ENCODE results near the gene ZFP92. TPM values are rescaled to one million over a fixed set of nuclear protein-coding genes. Genes with fewer than 3 reads are reported as not detected.

Gene ZFP92
- total RNA-seq, 1 donor from 2014 or later: 1.6 TPM

- no peaks in the 10 kb centered on the region for H3K4me1 Mint-ChIP-seq
- H3K9me3 Mint-ChIP-seq: no peaks in the 10 kb centered on the region
- intact Hi-C loops (cut with micrococcal nuclease): no loop called here
- no peak overlapping the region for H3K4me3 Mint-ChIP-seq
- ATAC-seq (ENCODE audit: low read depth) (no peak), DNase-seq (no peak)
- ChIA-PET POLR2A (no interaction called here), CTCF (no interaction called here)
- no peak overlapping the region for H3K27ac Mint-ChIP-seq
- peaks cover 4% of the 10 kb centered on the region for H3K36me3 Mint-ChIP-seq (ENCODE audit: low read depth)
- no peak for TF ChIP-seq CTCF (IDR thresholded peaks at IDR 0.05)
- no peaks in the 10 kb centered on the region for H3K27me3 Mint-ChIP-seq
Measured at GRCh38 chrX:153417637-153418036, 6.4 kb downstream of the ZFP92 start.

DNA sequence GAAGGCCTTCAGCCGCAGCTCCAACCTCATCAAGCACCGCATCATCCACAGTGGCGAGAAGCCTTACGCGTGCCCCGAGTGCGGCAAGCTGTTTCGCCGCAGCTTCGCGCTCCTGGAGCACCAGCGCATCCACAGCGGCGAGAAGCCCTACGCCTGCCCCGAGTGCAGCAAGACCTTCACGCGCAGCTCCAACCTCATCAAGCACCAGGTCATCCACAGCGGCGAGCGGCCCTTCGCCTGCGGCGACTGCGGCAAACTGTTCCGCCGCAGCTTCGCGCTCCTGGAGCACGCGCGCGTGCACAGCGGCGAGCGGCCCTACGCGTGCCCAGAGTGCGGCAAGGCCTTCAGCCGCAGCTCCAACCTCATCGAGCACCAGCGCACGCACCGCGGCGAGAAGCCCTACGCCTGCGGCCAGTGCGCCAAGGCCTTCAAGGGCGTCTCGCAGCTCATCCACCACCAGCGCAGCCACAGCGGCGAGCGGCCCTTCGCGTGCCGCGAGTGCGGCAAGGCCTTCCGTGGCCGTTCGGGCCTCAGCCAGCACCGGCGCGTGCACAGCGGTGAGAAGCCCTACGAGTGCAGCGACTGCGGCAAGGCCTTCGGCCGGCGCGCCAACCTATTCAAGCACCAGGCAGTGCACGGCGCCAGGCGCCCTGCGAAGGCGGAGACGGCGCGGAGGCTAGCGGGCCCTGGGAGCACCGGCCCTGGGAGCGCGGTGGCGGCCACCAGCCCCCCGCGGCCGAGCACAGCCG is 9.8 kb downstream of the ZFP92 start:
- no peak overlapping the region for H3K4me3 Mint-ChIP-seq
- no peaks in the 10 kb centered on the region for H3K4me1 Mint-ChIP-seq
- H3K36me3 Mint-ChIP-seq (ENCODE audit: low read depth): peaks cover 4% of the 10 kb centered on the region
- H3K27ac Mint-ChIP-seq: no peak overlapping the region
- H3K27me3 Mint-ChIP-seq: no peaks in the 10 kb centered on the region
- intact Hi-C loops (cut with micrococcal nuclease): no loop called here
- TF ChIP-seq CTCF (IDR thresholded peaks at IDR 0.05): no peak
- DNase-seq (no peak), ATAC-seq (ENCODE audit: low read depth) (no peak)
- ChIA-PET CTCF (no interaction called here), POLR2A (no interaction called here)
- no peaks in the 10 kb centered on the region for H3K9me3 Mint-ChIP-seq

DNA sequence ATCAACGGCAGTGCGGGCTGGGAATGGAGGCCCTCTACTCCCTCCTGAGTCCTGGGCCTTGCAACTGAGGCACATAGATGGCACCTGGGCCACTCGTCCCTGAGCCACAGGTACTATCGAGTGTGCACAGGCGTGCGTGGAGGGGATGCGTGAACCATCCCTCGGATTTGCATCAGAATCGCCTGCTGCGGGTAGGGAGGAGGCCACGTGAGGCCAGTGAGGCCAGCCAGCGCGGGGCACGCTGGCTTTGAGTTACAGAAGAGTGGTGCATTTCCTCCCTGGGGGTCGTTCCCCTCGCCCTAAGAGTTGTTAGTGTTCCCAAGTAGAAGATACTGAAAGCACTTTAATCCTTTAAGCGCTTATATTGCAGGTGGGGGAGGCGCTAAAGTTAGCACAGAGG is 10.6 kb downstream of the ZFP92 start:
- Mint-ChIP-seq H3K27me3 (no peaks in the 10 kb centered on the region), H3K27ac (no peak overlapping the region), H3K4me3 (no peak overlapping the region), H3K9me3 (no peaks in the 10 kb centered on the region), H3K4me1 (no peaks in the 10 kb centered on the region), H3K36me3 (ENCODE audit: low read depth) (peaks cover 4% of the 10 kb centered on the region)
- ATAC-seq (ENCODE audit: low read depth) (no peak), DNase-seq (no peak)
- TF ChIP-seq CTCF (IDR thresholded peaks at IDR 0.05): no peak
- ChIA-PET POLR2A (no interaction called here), CTCF (no interaction called here)
- intact Hi-C loops (cut with micrococcal nuclease): no loop called here

GRCh38 chrX:153423652-153424051 is 12.4 kb downstream of the ZFP92 start:
- no peak for TF ChIP-seq CTCF (IDR thresholded peaks at IDR 0.05)
- ATAC-seq (ENCODE audit: low read depth) (no peak), DNase-seq (no peak)
- Mint-ChIP-seq H3K36me3 (ENCODE audit: low read depth) (peaks cover 4% of the 10 kb centered on the region), H3K4me1 (no peaks in the 10 kb centered on the region), H3K27me3 (no peaks in the 10 kb centered on the region), H3K9me3 (peaks cover 4% of the 10 kb centered on the region), H3K27ac (no peak overlapping the region), H3K4me3 (no peak overlapping the region)
- intact Hi-C loops (cut with micrococcal nuclease): no loop called here
- ChIA-PET POLR2A (no interaction called here), CTCF (no interaction called here)

DNA sequence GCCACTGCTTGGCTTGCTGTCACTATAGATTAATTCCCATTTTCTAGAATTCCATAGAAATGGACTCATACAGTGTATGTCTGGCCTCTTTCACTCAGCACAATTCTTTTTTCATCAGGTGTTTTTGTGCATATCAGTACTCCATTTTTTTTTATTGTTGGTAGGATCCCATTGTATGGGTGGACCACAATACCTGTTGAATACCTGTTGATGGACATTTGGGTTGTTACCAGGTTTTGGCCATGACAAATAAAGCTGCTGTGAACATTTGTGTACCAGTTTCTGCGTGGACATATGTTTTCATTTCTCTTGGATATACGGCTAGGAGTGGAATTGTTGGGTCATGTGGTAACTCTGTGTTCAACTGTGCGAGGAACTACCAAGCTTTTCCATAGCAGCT is 14.9 kb downstream of the ZFP92 start:
- H3K4me1 Mint-ChIP-seq: no peaks in the 10 kb centered on the region
- no peak overlapping the region for H3K27ac Mint-ChIP-seq
- H3K4me3 Mint-ChIP-seq: no peak overlapping the region
- intact Hi-C loops (cut with micrococcal nuclease): no loop called here
- ChIA-PET POLR2A (interaction anchor here (0.7 kb wide), 1 partner anchor 555 kb away, joined by 3 read pairs; no protein-coding TSS in a partner anchor), CTCF (no interaction called here)
- no peaks in the 10 kb centered on the region for H3K36me3 Mint-ChIP-seq (ENCODE audit: low read depth)
- H3K27me3 Mint-ChIP-seq: no peaks in the 10 kb centered on the region
- peaks cover 6% of the 10 kb centered on the region for H3K9me3 Mint-ChIP-seq
- no peak for DNase-seq
- TF ChIP-seq CTCF (IDR thresholded peaks at IDR 0.05): no peak
- no peak for ATAC-seq (ENCODE audit: low read depth)

Measured in activated B cell treated with CpG ODN at 0.5 μM for 24 hours (primary cell).